Adrenal gland (tissue), 5 donors: Measurements from ENCODE around the gene KLC3.

Source experiments
- POLR2A ChIP-seq, 2 donors: fragments of 450-650 bp; IDR thresholded peaks; one replicate each; pipeline ENCODE4 v1.6.1; 2017; ENCODE audit warnings: antibody characterized with exemption in 2 of 2, mild to moderate bottlenecking in 2 of 2, moderate library complexity in 1 of 2
- TF ChIP-seq, protein P1 (sequence below), 6 experiments: fragments of 450-650 bp in 4 of 6; fragments of 200-600 bp in 2 of 6; sonication (generic) in 1 of 6; IDR thresholded peaks; 1 replicate in 5 of 6; 2 replicates in 1 of 6; pipeline versions ENCODE4 v1.5.1 to v1.8.0; 2016 to 2021; ENCODE audit warnings: antibody characterized with exemption in 6 of 6, mild to moderate bottlenecking in 2 of 6, moderate library complexity in 1 of 6
- donor health status: DM: no; HTN: no; CAD: no.

DNA sequence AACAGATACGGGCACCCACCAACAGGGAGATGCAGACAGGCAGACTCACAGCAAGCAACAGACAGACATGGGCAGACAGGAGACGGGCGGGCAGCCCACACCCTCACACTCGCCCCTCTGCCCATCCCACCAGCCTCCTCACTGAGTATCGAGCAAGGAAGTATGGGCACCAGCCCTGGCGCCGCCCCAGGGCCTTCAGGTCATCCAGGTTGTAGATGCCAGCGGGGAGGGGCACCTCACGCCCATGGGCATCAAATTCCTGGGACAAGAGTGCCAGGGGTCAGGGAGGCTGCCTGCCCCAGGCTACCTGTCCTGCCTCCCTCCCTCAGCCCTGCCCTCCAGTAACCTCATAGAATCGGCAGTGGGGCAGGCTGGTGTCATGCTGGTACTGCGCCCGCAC, 24.1 kb downstream of the KLC3 start:
- TF ChIP-seq, protein P1, sequence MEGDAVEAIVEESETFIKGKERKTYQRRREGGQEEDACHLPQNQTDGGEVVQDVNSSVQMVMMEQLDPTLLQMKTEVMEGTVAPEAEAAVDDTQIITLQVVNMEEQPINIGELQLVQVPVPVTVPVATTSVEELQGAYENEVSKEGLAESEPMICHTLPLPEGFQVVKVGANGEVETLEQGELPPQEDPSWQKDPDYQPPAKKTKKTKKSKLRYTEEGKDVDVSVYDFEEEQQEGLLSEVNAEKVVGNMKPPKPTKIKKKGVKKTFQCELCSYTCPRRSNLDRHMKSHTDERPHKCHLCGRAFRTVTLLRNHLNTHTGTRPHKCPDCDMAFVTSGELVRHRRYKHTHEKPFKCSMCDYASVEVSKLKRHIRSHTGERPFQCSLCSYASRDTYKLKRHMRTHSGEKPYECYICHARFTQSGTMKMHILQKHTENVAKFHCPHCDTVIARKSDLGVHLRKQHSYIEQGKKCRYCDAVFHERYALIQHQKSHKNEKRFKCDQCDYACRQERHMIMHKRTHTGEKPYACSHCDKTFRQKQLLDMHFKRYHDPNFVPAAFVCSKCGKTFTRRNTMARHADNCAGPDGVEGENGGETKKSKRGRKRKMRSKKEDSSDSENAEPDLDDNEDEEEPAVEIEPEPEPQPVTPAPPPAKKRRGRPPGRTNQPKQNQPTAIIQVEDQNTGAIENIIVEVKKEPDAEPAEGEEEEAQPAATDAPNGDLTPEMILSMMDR (IDR thresholded peaks at IDR 0.05) = no peak
- no peak for TF ChIP-seq POLR2A (IDR thresholded peaks at IDR 0.05)
